GM12878 (cell line): ENCODE data around the gene DOK4.

ENCODE experiments used
- CTCF ChIP-seq, 3 experiments: IDR thresholded peaks in 2 of 3; conservative IDR thresholded peaks in 1 of 3; 2 replicates each; pipeline ENCODE4 v1.5.1; 2011; ENCODE audit warnings: low read depth in 3 of 3, low read length in 3 of 3, mild to moderate bottlenecking in 3 of 3, control low read depth in 2 of 3, moderate library complexity in 2 of 3, inconsistent platforms in 1 of 3, mixed read lengths in 1 of 3; ENCODE audit not compliant: control insufficient read depth in 2 of 3, insufficient read depth in 1 of 3; ENCODE audit errors: extremely low read depth in 1 of 3
- EZH2 ChIP-seq: IDR thresholded peaks from 2 replicates; pipeline ENCODE4 v1.6.1; 2012; ENCODE audit warnings: low read depth, mild to moderate bottlenecking, control low read depth, inconsistent platforms, low read length, borderline replicate concordance; ENCODE audit not compliant: control insufficient read depth
- SRF ChIP-seq, 2 experiments: IDR thresholded peaks; 2 replicates each; pipeline ENCODE4 v1.6.1; 2011; ENCODE audit warnings: low read depth in 2 of 2, low read length in 2 of 2, mild to moderate bottlenecking in 1 of 2, moderate library complexity in 1 of 2

- TF ChIP-seq SRF (IDR thresholded peaks at IDR 0.05; ENCODE audit: low read depth in 2 of 2, low read length in 2 of 2) (no peak), CTCF (IDR thresholded peaks at IDR 0.05 in 2 of 3, conservative IDR thresholded peaks at IDR 0.05 in 1 of 3; ENCODE audit: control insufficient read depth in 2 of 3, extremely low read depth in 1 of 3, insufficient read depth in 1 of 3, low read depth in 3 of 3, low read length in 3 of 3) (no peak), EZH2 (no peak)
Observed at GRCh38 chr16:57529391-57530103, 43.3 kb upstream of the DOK4 start.
